HG03025 (cell line): ENCODE results near the gene SLC22A4.

Experiments used
- ATAC-seq: cut with Tn5 transposase; IDR thresholded peaks from one replicate; pipeline ENCODE4 v1.9.1; 2021; ENCODE audit warnings: mild to moderate bottlenecking, moderate library complexity; ENCODE audit not compliant: unreplicated experiment, low FRiP score

The SLC22A4 gene

GRCh38 chr5:132293992-132294727 is at the start of gene SLC22A4:
TSS of gene SLC22A4 (plus strand) at chr5:132294394. CDS start at chr5:132294617, 223 bp downstream.
- ATAC-seq: peak; percentile 62

DNA sequence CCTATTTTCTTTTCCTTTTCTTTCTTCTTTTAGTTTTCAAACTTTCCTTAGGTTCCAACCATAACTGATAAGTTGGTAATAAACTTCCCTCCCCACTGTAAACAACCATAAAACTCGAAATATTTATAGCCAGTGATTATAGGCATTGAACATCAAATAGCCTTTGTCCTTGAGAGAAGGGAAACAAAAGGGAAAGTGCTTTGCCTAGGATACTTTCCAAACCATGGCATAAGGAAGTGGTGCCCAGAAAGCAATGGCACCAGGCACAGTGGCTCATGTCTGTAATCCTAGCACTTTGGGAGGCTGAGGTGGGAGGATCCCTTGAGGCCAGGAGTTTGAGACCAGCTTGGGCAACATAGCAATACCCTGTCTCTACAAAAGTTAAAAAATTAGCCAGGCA is 48.6 kb upstream of the SLC22A4 start:
- ATAC-seq: no peak

DNA sequence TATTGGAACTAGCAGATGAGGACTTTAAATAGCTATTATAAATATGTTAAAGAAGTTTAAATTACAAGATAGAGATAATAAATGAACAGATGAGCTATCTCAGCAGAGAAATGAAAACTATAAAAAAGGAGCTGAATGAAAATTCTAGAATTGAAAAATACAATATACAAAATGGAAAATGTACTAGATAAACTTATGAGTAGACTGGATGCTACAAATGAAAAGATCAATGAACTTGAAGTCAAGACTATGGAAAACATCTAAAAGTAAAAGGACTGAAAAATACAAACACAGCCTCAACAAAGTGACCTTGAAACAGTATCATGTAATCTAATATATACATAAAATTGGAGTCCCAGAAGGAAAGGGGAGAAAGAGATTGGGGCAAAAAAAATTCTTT is 47.4 kb upstream of the SLC22A4 start:
- ATAC-seq: no peak

DNA sequence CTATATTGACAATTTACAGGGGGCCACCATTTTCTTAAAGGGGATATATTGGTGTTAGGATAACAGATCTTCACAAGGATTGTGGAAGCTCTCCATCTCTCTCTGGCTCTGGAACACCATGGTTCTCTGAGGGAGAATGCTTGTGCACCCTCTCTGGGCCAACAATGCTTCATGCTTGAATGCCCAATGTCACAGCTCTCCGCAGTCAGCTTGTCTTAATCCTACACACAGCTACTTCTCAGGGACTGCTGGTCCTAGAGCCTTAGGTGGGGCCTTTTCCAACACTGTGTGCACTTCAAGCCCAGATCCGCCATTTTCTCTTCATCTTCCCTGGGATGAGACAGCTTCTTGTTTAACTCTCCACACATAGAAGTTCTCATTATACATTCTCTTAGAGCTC is 43.6 kb upstream of the SLC22A4 start:
- ATAC-seq: no peak

DNA sequence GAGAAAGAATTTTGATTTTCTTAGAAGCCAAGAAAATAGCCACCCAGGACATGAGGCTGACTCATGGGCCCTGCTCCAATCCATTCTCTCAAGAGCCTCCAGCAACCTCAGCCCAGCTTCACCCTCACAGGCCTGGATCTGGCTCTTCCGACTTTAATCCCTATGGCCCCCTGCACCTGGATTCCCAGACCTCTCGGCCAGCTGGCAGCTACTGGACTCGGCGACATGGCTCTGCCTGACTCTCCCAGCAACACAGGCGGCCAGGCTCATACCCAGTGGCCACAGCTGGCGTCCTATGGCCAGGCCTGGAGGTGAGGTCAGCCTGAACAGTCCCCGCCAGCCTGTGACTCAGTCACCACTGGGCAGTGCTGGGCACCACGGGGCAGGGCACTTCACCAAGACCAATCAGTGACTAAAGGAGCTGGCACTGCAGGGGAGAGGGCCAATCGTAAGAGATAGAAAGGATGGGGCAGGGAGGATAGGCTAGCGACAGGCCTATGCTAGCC is 42.9 kb upstream of the SLC22A4 start:
- ATAC-seq: no peak

DNA sequence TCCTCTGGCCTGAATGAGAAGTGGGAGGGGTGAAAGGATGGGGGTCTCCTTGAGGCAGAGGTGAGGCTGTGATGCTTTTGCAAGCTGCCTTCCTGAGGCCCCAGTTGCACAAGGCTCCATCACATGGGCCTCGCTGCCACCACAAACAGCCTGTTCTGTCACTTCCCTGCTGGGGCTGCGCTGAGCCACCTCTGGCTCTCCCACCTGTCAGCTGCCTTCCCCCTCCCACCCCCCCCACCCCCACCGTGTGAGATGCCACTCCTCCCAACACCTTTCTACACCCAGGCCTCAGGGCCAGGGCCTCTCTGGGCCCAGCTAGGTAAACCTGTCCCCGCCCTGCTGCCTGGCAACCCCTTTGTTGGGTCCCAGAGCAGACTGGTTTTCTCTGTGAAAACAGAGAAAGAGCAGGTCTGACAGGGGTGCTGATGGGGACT is 41.2 kb upstream of the SLC22A4 start:
- no peak for ATAC-seq

- ATAC-seq: no peak
These were observed 40.5 kb upstream of the SLC22A4 start for GRCh38 chr5:132253452-132254320.

- ATAC-seq: no peak
These were observed 39.7 kb upstream of the SLC22A4 start for GRCh38 chr5:132254321-132254977.

DNA sequence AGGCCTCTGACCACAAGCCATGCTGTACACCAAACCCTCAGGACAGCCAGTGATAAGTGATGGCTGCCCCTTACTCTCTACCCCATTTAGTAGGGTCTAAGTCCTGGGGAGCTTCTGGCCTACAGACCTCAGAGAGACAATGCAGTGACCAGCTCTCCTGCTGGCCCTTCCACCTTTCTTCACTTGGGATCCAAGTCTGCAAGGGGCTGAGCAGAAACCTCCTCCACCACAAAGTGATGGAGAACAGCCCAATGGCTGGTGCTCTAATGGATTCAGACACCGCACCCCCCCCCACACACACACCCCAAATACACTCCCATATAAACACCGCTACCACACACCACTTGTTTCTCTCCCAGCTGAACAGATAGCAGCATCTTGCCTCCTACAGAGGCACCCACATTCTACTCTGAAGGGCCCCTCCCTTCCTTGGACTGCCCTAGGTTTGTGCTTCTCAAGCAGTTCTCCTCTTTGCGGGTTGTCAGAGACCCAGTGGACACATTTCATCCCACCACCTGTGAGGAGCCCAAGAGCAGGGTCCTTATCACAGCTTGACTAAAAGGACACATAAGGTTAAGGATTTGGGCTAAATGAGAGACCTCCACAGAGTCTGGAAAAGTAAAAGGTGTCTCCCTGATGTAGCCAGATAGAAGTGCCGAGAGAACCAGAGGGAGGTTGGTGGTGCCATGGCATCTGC is 38.0 kb upstream of the SLC22A4 start:
- no peak for ATAC-seq

GRCh38 chr5:132256783-132257130 is 37.4 kb upstream of the SLC22A4 start:
- ATAC-seq: no peak

DNA sequence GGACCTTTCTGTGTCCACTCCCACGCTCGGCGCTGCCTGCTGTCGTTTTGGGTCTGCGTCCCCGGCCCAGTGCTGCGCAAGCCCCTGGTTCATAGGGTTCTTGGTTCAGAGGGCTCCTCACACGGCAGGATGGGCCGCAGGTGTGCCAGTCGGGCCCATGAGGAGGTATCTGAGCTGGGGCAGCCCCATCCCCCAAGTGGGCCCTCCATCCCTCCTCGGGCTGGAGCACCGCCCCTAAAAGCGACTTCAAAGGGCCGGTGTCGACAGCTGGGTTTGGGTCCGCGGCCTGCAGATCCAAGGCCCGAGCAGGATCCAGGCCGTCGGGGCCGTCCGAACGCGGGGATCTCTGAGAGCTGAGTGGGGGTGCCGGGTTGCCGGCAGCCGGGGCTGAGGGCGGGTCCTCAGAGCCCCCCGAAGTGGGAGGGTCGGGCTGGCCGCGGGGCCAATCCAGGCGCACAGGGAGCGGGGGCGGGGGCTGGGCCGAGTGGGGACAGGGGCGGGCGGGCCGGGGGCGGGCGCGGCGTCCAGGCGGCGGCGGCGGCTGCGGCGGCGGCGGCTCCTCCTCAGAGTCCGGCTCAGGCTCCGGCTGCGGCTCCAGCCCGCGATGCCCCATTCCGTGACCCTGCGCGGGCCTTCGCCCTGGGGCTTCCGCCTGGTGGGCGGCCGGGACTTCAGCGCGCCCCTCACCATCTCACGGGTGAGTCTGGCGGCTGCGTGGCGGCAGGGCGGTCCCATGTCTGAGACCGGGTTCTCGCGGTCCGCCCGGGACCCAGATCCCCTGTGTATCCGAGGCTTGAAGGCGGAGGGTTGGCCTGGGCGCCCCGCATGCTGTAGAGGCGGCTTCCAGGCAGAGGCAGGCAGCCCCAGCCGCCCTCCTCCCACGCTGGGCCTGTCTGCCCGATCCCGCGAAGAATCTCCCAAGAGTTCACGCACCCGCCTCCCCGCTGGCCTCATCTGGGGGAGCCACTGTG is 36.8 kb upstream of the SLC22A4 start, which contains the start of gene PDLIM4:
Gene PDLIM4 (plus strand): TSS at position 566 of the 971 bp plus-strand sequence. CDS start 39 bp downstream, at position 605.
- ATAC-seq: no peak

DNA sequence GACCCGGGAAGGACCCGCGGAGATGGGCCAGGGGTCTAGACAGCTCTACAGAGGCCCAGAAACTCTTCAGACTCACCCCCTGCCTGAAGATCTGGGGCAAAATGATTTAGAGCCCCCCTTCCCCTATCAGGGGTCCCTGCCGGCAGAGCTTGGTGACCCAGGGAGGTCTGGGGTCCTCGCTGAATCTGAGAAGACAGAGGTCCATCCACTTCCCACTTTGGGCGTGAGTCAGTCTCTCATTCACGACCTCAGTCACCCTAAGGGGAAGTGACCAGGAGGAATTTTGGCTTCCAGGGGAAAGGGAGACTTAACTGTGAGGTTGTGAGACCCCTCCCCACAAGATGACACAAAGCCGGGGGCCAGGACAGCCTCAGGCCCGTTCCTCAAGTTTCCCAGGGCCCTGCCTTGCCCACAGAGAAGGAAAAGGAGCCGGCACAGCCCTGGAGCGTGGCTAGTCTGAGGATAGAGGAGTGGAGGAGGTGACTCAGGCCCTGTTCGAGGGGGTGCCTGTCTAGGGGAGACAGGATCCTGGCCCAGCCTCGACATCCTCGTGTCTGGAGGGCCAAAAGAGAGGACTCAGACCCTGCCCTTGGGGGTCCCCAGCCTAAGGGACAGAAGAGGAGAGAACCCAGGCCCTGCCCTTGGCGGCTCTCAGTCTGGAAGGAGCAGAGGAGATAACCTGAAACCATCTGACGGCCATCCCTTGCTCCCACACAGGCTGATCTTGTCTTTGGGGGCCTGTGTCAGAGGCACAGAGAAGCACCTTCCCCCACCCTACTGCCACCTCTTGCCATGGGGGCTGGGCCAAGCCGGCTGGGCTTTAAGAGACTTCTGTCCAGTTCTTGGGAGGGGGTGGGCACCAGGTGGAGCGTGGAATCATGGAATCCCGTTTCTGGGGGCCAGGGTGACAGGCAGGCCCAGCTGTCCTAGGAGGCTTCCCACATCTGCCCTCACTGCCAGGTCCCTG is 35.8 kb upstream of the SLC22A4 start:
- no peak for ATAC-seq

GRCh38 chr5:132259069-132259851 is 34.9 kb upstream of the SLC22A4 start:
- no peak for ATAC-seq

DNA sequence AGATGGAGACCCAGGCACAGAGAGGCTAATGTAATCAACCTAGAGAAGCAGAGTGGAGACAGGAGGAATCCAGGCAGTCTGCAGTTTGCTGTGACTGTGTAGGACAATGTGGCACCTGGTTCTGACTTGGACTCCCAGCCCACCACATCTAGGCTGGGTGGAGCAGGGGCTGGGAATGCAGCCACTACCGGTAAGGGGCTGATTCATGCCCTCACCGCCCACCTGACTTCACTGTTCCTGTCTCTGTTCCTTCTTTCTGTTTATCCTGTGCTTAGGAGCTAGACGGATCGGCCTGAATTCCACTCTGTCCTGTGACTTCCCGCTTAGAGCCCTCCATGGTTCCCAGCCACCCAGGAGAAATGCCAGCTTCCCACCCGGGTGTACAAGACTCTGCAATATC is 34.1 kb upstream of the SLC22A4 start:
- ATAC-seq: no peak

DNA sequence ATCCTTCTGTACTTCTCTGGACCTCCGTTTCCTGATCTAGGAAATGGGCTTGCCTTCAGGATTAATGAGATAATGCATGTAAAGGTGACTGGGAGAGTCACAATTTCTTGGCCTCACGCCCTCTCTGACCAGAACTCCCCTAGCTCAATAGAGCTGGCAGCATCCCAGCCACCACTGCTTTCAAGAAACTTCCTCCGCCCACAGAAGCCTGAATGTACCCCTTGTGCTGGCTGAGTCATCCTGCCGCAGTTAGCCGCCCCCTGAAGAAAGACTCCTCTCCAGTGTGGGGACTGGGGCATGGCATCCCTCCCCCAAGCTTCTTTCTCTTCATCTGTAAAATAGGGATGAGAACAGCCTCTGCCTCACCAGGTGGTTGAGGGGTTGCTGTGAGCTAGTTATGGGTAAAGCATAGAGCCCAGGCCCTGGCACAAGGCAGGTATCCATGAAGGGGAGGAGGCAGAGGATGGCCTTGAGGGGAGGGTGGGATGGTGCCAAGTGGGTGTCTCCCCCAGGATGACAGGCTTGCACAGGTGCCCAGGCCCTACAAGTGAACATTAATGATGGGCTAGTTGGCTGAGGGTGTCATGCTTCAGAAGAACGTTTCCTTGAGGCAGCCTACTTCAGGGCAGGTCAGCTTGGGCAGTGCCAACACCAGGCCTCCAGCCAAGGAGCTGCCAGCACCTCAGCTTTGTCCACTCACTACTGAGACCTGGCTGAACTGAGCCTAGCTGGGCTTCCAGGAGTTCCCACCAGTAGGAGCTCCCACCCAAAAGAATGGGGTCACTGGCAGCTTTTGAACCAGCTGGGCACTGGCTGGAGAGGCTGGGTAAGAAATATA is 33.3 kb upstream of the SLC22A4 start:
- ATAC-seq: no peak
